NT2/D1 (cell line): ENCODE data around the gene SURF1.

Experiments used
- SUZ12 ChIP-seq: IDR thresholded peaks from 2 replicates; pipeline ENCODE4 v1.6.1; 2011; ENCODE audit not compliant: insufficient read length, insufficient read depth; ENCODE audit errors: extremely low read depth
- YY1 ChIP-seq: IDR thresholded peaks from 2 replicates; pipeline ENCODE4 v1.6.1; 2011; ENCODE audit not compliant: insufficient read length, insufficient read depth
- ZNF274 ChIP-seq: IDR thresholded peaks from 2 replicates; pipeline ENCODE4 v1.6.1; 2011; ENCODE audit warnings: mild to moderate bottlenecking, low read depth, low read length

GRCh38 chr9:133366435-133366834 is 10.1 kb upstream of the SURF1 start:
- TF ChIP-seq ZNF274 (no peak), YY1 (no peak), SUZ12 (no peak)
